Peyer's patch (tissue), 4 donors: ENCODE measurements around the gene CCDC18.

Source experiments
- POLR2A ChIP-seq, 2 donors: fragments of 450-650 bp; IDR thresholded peaks; one replicate each; pipeline ENCODE4 v1.5.1; 2017; ENCODE audit warnings: antibody characterized with exemption in 2 of 2, mild to moderate bottlenecking in 2 of 2, moderate library complexity in 2 of 2
- TF ChIP-seq, protein P1 (sequence below), 6 experiments: fragments of 450-650 bp in 4 of 6; fragments of 200-600 bp in 2 of 6; sonication (generic) in 1 of 6; IDR thresholded peaks; one replicate each; pipeline ENCODE4 v1.5.1; 2017 to 2019; ENCODE audit warnings: antibody characterized with exemption in 6 of 6, mild to moderate bottlenecking in 3 of 6, moderate library complexity in 1 of 6

GRCh38 chr1:93205892-93206566 lies 25.5 kb downstream of the CCDC18 start:
- TF ChIP-seq, protein P1, sequence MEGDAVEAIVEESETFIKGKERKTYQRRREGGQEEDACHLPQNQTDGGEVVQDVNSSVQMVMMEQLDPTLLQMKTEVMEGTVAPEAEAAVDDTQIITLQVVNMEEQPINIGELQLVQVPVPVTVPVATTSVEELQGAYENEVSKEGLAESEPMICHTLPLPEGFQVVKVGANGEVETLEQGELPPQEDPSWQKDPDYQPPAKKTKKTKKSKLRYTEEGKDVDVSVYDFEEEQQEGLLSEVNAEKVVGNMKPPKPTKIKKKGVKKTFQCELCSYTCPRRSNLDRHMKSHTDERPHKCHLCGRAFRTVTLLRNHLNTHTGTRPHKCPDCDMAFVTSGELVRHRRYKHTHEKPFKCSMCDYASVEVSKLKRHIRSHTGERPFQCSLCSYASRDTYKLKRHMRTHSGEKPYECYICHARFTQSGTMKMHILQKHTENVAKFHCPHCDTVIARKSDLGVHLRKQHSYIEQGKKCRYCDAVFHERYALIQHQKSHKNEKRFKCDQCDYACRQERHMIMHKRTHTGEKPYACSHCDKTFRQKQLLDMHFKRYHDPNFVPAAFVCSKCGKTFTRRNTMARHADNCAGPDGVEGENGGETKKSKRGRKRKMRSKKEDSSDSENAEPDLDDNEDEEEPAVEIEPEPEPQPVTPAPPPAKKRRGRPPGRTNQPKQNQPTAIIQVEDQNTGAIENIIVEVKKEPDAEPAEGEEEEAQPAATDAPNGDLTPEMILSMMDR (IDR thresholded peaks at IDR 0.05), result no peak
- no peak for TF ChIP-seq POLR2A (IDR thresholded peaks at IDR 0.05)
